ENCODE results near the gene TERT. TPM values are rescaled to one million over a fixed set of nuclear protein-coding genes. Genes with fewer than 3 reads are reported as not detected.

Gene TERT
- total RNA-seq, 3 donors from 2014 or later: 2.1 to 5.0 (median 2.8) TPM

DNA sequence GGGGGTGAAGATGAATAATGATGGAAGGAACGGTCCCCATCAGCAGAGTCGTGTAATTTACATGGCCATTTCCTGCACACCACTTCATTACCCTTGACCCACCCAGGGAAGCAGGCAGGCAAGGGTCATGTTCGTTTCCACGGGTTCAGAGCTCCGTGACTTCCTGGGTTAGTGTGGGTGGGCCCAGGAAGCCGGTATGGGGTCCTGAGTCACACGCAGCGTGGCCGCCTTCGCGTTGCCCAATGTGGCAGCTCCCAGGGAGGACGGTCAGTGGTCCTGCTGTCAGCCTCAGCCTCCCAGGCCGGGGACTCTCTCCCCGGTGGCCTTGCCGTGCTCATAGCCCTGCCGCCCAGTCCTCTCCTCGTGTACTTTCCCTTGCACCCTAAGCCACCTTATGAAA is 5.1 kb upstream of the TERT start:
- Histone ChIP-seq H3K4me3 (no peak overlapping the region), H3K4me1 (ENCODE audit: low read depth) (no peaks in the 10 kb centered on the region), H3K9me3 (no peaks in the 10 kb centered on the region), H3K36me3 (ENCODE audit: low read depth) (peaks cover 2% of the 10 kb centered on the region)
- DNase-seq (peak in 1 of 3 donors; percentile 10), ATAC-seq (no peak)
- TF ChIP-seq, protein P1, sequence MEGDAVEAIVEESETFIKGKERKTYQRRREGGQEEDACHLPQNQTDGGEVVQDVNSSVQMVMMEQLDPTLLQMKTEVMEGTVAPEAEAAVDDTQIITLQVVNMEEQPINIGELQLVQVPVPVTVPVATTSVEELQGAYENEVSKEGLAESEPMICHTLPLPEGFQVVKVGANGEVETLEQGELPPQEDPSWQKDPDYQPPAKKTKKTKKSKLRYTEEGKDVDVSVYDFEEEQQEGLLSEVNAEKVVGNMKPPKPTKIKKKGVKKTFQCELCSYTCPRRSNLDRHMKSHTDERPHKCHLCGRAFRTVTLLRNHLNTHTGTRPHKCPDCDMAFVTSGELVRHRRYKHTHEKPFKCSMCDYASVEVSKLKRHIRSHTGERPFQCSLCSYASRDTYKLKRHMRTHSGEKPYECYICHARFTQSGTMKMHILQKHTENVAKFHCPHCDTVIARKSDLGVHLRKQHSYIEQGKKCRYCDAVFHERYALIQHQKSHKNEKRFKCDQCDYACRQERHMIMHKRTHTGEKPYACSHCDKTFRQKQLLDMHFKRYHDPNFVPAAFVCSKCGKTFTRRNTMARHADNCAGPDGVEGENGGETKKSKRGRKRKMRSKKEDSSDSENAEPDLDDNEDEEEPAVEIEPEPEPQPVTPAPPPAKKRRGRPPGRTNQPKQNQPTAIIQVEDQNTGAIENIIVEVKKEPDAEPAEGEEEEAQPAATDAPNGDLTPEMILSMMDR (IDR thresholded peaks at IDR 0.05): no peak
- intact Hi-C loops (cut with DNase I, micrococcal nuclease): no loop called here

GRCh38 chr5:1299511-1299850 is 4.6 kb upstream of the TERT start:
- Histone ChIP-seq H3K4me3 (no peak overlapping the region), H3K9me3 (no peaks in the 10 kb centered on the region), H3K36me3 (ENCODE audit: low read depth) (no peaks in the 10 kb centered on the region), H3K4me1 (ENCODE audit: low read depth) (peaks cover 4% of the 10 kb centered on the region)
- intact Hi-C loops (cut with DNase I, micrococcal nuclease): no loop called here
- TF ChIP-seq, protein P1 (IDR thresholded peaks at IDR 0.05): no peak
- no peak for ATAC-seq
- DNase-seq: peak in 1 of 3 donors; percentile 6

DNA sequence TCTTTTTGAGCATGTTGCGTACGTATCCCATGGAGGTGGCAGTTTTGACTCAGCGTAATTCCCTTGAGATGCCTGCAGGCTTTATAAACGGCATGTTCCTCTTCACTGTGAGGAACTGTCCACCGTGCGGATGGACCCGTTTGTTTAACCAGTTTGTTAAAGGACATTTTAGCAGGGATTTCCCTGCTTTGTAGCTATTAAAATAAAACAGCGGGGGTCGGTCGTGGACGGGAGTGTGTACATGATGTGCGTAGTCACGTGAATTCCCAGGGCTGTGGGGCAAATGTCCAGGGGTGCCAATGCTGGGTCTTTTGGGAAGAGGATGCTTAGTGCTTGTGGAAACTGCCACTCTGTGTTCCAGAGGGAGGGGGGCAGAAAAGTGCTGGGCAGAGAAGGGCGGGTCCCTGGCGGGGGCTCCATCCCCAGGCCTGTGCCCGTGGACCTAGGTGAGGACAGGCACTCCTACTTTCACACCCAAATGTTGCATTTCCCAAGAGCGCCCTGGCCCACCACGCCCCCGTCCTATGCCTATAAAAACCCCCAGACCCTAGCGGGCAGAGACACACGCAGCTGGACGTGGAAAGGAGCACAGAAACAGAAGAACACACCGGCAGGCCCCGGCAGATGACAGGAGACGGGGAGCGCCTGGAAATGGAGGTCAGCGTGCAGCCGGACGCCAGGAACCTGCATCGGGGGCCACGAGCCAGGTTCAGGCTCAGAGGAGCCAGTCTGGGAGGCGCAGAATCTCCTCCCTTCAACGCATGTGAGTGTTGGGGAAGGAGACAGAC is 4.0 kb upstream of the TERT start:
- Histone ChIP-seq H3K4me3 (no peak overlapping the region), H3K36me3 (ENCODE audit: low read depth) (no peaks in the 10 kb centered on the region), H3K9me3 (no peaks in the 10 kb centered on the region), H3K4me1 (ENCODE audit: low read depth) (peaks cover 9% of the 10 kb centered on the region)
- ATAC-seq (no peak), DNase-seq (peak in 1 of 3 donors; percentile 10)
- intact Hi-C loops (cut with DNase I, micrococcal nuclease): no loop called here
- TF ChIP-seq, protein P1 (IDR thresholded peaks at IDR 0.05): no peak

DNA sequence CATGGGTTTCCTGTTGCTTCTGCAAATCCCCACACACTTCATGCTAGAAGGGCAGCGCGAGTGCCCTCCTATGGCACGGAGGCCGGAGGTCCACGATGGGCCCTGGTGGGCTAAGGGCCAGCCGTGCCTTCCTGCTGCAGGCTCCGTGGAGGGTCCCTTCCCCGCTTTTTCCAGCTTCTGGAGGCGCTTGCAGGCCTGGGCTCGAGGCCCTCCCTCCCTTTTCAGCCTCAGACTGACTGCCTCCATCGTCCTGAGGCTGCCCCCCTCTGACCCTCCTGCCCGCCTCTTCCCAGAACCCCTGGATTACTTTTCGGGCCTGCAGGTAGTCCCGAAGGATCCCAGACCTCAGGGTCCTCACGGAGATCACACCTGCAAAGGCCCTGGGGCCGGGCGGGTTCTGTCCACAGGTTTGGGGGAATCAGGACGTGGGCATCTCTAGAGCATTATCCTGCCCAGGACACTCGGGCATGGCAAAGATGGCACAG is 3.2 kb upstream of the TERT start:
- H3K36me3 ChIP-seq (ENCODE audit: low read depth): no peaks in the 10 kb centered on the region
- no peak for ATAC-seq
- no peak overlapping the region for H3K4me3 ChIP-seq
- no peaks in the 10 kb centered on the region for H3K9me3 ChIP-seq
- H3K4me1 ChIP-seq (ENCODE audit: low read depth): peaks cover 9% of the 10 kb centered on the region
- peak in 1 of 3 donors; percentile 9 for DNase-seq
- TF ChIP-seq, protein P1 (IDR thresholded peaks at IDR 0.05): no peak
- intact Hi-C loops (cut with DNase I, micrococcal nuclease): no loop called here

DNA sequence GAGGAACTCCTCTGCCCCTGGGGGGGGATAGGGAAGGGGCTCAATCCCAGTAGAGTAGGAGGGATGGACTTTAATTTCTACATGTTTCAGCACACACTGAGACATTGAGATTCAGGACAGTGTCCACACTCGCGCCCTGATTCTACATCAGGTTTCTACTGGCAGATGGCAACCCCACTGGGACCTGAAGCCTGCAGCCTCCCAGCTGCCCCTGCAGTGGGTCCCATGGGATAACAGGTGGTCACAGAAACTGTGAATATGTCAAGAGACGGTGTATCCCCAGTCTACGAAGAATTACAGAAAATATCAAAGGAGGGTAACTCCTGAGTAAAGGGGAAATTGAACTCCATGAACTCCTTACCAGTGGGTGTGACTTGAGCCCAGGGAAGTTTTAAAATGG is 2.4 kb upstream of the TERT start:
- ATAC-seq: no peak
- Histone ChIP-seq H3K9me3 (no peaks in the 10 kb centered on the region), H3K36me3 (ENCODE audit: low read depth) (no peaks in the 10 kb centered on the region), H3K4me3 (no peak overlapping the region), H3K4me1 (ENCODE audit: low read depth) (peaks cover 9% of the 10 kb centered on the region)
- TF ChIP-seq, protein P1 (IDR thresholded peaks at IDR 0.05): no peak
- peak in 1 of 3 donors; percentile 5 for DNase-seq
- intact Hi-C loops (cut with DNase I, micrococcal nuclease): no loop called here

Measured in mucosa of descending colon (tissue), 3 donors.